ENCODE data around the gene MAGI2.

Gene MAGI2

DNA sequence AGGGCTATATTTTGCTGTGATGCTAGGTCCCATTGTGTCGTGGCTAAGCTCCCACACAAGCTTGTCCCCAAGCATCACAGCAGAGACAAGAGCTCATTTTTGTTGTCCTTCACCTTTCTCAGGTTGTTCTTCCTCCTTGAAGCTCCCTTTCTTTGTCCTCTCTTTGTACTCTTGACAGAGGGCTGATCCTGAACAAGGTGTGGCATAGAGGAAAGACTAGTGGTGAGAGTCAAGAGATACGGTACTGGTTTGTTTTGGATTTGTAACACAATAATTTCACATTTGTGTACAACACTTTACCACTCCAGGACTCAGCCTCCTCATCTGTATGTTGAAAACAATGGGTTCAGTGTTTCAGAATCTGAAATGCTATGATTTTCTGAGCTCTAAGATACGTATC lies 41.0 kb downstream of the MAGI2 start:
- Histone ChIP-seq H3K27me3 (replicated peaks) (no peaks in the 10 kb centered on the region), H3K27ac (no peak overlapping the region), H3K4me3 (ENCODE audit: low read depth, low read length) (no peak overlapping the region), H3K36me3 (replicated peaks) (no peaks in the 10 kb centered on the region)
- no peak for DNase-seq
- in situ Hi-C loops (cut with HindIII; ENCODE audit: low pct_ligation_motif_present, low sequenced_read_pairs): no loop called here
- TF ChIP-seq, protein P1, sequence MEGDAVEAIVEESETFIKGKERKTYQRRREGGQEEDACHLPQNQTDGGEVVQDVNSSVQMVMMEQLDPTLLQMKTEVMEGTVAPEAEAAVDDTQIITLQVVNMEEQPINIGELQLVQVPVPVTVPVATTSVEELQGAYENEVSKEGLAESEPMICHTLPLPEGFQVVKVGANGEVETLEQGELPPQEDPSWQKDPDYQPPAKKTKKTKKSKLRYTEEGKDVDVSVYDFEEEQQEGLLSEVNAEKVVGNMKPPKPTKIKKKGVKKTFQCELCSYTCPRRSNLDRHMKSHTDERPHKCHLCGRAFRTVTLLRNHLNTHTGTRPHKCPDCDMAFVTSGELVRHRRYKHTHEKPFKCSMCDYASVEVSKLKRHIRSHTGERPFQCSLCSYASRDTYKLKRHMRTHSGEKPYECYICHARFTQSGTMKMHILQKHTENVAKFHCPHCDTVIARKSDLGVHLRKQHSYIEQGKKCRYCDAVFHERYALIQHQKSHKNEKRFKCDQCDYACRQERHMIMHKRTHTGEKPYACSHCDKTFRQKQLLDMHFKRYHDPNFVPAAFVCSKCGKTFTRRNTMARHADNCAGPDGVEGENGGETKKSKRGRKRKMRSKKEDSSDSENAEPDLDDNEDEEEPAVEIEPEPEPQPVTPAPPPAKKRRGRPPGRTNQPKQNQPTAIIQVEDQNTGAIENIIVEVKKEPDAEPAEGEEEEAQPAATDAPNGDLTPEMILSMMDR (IDR thresholded peaks at IDR 0.05; ENCODE audit: low read depth, low read length, missing control alignments): no peak

DNA sequence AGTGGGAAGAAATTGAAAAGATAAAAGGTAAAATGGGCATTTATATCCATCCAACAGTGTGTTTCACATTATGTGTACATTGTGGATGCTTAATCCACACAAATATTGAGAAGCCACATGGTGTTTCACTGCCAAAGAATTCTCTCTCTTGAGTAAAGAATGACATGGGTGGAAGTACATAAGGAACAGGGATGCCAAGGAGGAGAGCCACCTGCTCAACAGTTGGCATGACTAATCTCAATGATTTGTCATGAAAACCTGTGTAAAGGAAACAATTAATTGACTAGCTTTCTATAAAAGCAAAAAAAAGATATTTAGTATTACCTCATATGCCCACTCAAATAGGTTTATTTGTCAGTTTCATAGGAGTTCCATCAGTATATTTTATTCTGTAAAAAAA lies 43.1 kb downstream of the MAGI2 start:
- TF ChIP-seq, protein P1 (IDR thresholded peaks at IDR 0.05; ENCODE audit: low read depth, low read length, missing control alignments): no peak
- H3K36me3 ChIP-seq (replicated peaks): no peaks in the 10 kb centered on the region
- no peak for DNase-seq
- H3K4me3 ChIP-seq (ENCODE audit: low read depth, low read length): no peak overlapping the region
- H3K27ac ChIP-seq: no peak overlapping the region
- in situ Hi-C loops (cut with HindIII; ENCODE audit: low pct_ligation_motif_present, low sequenced_read_pairs): no loop called here
- no peaks in the 10 kb centered on the region for H3K27me3 ChIP-seq (replicated peaks)

DNA sequence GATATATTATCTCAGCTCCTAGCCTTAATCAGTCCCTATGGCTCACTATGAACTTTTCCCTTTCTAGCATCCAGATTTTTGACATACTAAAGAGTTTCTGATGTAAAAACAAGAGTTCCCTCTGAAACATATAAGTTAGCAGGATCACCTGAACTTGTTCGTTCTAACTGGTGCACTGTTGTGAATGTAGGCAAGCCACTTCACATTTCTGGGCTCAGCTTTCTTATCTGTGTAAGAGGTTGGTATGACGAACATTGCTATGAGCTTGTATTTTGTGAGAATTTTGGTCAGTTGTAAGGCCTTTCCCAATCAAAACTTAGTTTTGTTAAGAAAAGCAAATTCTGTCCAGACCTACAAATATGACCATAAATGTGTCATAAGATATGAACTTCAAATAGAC lies 46.1 kb downstream of the MAGI2 start:
- H3K4me3 ChIP-seq (ENCODE audit: low read depth, low read length): no peak overlapping the region
- in situ Hi-C loops (cut with HindIII; ENCODE audit: low pct_ligation_motif_present, low sequenced_read_pairs): no loop called here
- TF ChIP-seq, protein P1 (IDR thresholded peaks at IDR 0.05; ENCODE audit: low read depth, low read length, missing control alignments): no peak
- DNase-seq: no peak
- no peaks in the 10 kb centered on the region for H3K36me3 ChIP-seq (replicated peaks)
- H3K27me3 ChIP-seq (replicated peaks): no peaks in the 10 kb centered on the region
- H3K27ac ChIP-seq: no peak overlapping the region

GRCh38 chr7:79406371-79406770 lies 47.1 kb downstream of the MAGI2 start:
- TF ChIP-seq, protein P1 (IDR thresholded peaks at IDR 0.05; ENCODE audit: low read depth, low read length, missing control alignments): no peak
- Histone ChIP-seq H3K27me3 (replicated peaks) (no peaks in the 10 kb centered on the region), H3K36me3 (replicated peaks) (no peaks in the 10 kb centered on the region), H3K27ac (no peak overlapping the region), H3K4me3 (ENCODE audit: low read depth, low read length) (no peak overlapping the region)
- in situ Hi-C loops (cut with HindIII; ENCODE audit: low pct_ligation_motif_present, low sequenced_read_pairs): no loop called here
- DNase-seq: no peak

GRCh38 chr7:79405368-79405767 lies 48.1 kb downstream of the MAGI2 start:
- TF ChIP-seq, protein P1 (IDR thresholded peaks at IDR 0.05; ENCODE audit: low read depth, low read length, missing control alignments): no peak
- H3K27ac ChIP-seq: no peak overlapping the region
- H3K4me3 ChIP-seq (ENCODE audit: low read depth, low read length): no peak overlapping the region
- in situ Hi-C loops (cut with HindIII; ENCODE audit: low pct_ligation_motif_present, low sequenced_read_pairs): no loop called here
- H3K36me3 ChIP-seq (replicated peaks): no peaks in the 10 kb centered on the region
- no peak for DNase-seq
- H3K27me3 ChIP-seq (replicated peaks): no peaks in the 10 kb centered on the region

GRCh38 chr7:79403879-79404278 lies 49.6 kb downstream of the MAGI2 start:
- TF ChIP-seq, protein P1 (IDR thresholded peaks at IDR 0.05; ENCODE audit: low read depth, low read length, missing control alignments): no peak
- in situ Hi-C loops (cut with HindIII; ENCODE audit: low pct_ligation_motif_present, low sequenced_read_pairs): no loop called here
- no peak for DNase-seq
- Histone ChIP-seq H3K36me3 (replicated peaks) (no peaks in the 10 kb centered on the region), H3K27me3 (replicated peaks) (no peaks in the 10 kb centered on the region), H3K27ac (no peak overlapping the region), H3K4me3 (ENCODE audit: low read depth, low read length) (no peak overlapping the region)
